ENCODE measurements around the gene EFCAB6. TPM values are rescaled to one million over a fixed set of nuclear protein-coding genes. Genes with fewer than 3 reads are reported as not detected.
A peak's percentile ranks its signal among the peaks of the same experiment; 100 is the strongest.

Gene EFCAB6
- total and polyA plus RNA-seq, 12 donors: 1.6 to 4.8 (median 2.9) TPM

GRCh38 chr22:43859621-43860020, 47.5 kb upstream of the EFCAB6 start:
- DNase-seq: peak in 1 of 7 donors; percentile 3
- TF ChIP-seq CTCF (IDR thresholded peaks at IDR 0.05): no peak
- TF ChIP-seq POLR2A (IDR thresholded peaks at IDR 0.05): no peak
- Histone ChIP-seq H3K27ac (no peak overlapping the region), H3K27me3 (peaks cover 13% of the 10 kb centered on the region), H3K4me1 (replicated peaks in 1 of 2) (no peaks in the 10 kb centered on the region), H3K9me3 (replicated peaks in 1 of 3) (no peaks in the 10 kb centered on the region), H3K4me3 (no peak overlapping the region), H3K36me3 (replicated peaks in 1 of 2) (no peaks in the 10 kb centered on the region)
- 76 to 84% (median 80%) methylated on average over 14 of the region's 14 CpGs for WGBS, 4 donors
- intact Hi-C loops (cut with DNase I): no loop called here

- no peak for TF ChIP-seq POLR2A (IDR thresholded peaks at IDR 0.05)
- H3K9me3 ChIP-seq (replicated peaks in 1 of 3): no peaks in the 10 kb centered on the region
- H3K36me3 ChIP-seq (replicated peaks in 1 of 2): no peaks in the 10 kb centered on the region
- H3K4me3 ChIP-seq: no peak overlapping the region
- no peak overlapping the region for H3K27ac ChIP-seq
- intact Hi-C loops (cut with DNase I): no loop called here
- peaks cover 13% of the 10 kb centered on the region for H3K27me3 ChIP-seq
- WGBS, 4 donors: 75 to 83% (median 80%) methylated on average over 7 of the region's 7 CpGs
- H3K4me1 ChIP-seq (replicated peaks in 1 of 2): no peaks in the 10 kb centered on the region
- peak in 1 of 7 donors; percentile 0 for DNase-seq
Observed at GRCh38 chr22:43859176-43859575, 47.1 kb upstream of the EFCAB6 start.

- peaks cover 8% of the 10 kb centered on the region for H3K27me3 ChIP-seq
- H3K4me1 ChIP-seq (replicated peaks in 1 of 2): no peaks in the 10 kb centered on the region
- no peaks in the 10 kb centered on the region for H3K36me3 ChIP-seq (replicated peaks in 1 of 2)
- no peaks in the 10 kb centered on the region for H3K9me3 ChIP-seq (replicated peaks in 1 of 3)
- intact Hi-C loops (cut with DNase I): no loop called here
- H3K4me3 ChIP-seq: no peak overlapping the region
- DNase-seq: no peak
- TF ChIP-seq CTCF (IDR thresholded peaks at IDR 0.05) (no peak), POLR2A (IDR thresholded peaks at IDR 0.05) (no peak)
- 63 to 74% (median 67%) methylated on average over 10 to 11 of the region's 11 CpGs for whole genome bisulfite sequencing, 4 donors
- H3K27ac ChIP-seq: no peak overlapping the region
Observed at GRCh38 chr22:43858156-43858895, 46.2 kb upstream of the EFCAB6 start.

GRCh38 chr22:43857367-43857766, 45.3 kb upstream of the EFCAB6 start:
- no peak for TF ChIP-seq POLR2A (IDR thresholded peaks at IDR 0.05)
- TF ChIP-seq CTCF (IDR thresholded peaks at IDR 0.05): no peak
- Histone ChIP-seq H3K36me3 (replicated peaks in 1 of 2) (no peaks in the 10 kb centered on the region), H3K4me3 (no peak overlapping the region), H3K27me3 (peaks cover 8% of the 10 kb centered on the region), H3K9me3 (replicated peaks in 1 of 3) (no peaks in the 10 kb centered on the region), H3K27ac (no peak overlapping the region), H3K4me1 (replicated peaks in 1 of 2) (no peaks in the 10 kb centered on the region)
- intact Hi-C loops (cut with DNase I): no loop called here
- no peak for DNase-seq

- H3K36me3 ChIP-seq (replicated peaks in 1 of 2): no peaks in the 10 kb centered on the region
- DNase-seq: peak in 1 of 7 donors; percentile 1
- no peaks in the 10 kb centered on the region for H3K4me1 ChIP-seq (replicated peaks in 1 of 2)
- H3K27ac ChIP-seq: no peak overlapping the region
- WGBS, 4 donors: 81 to 100% (median 92%) methylated on average over 4 of the region's 4 CpGs
- no peak for TF ChIP-seq POLR2A (IDR thresholded peaks at IDR 0.05)
- TF ChIP-seq CTCF (IDR thresholded peaks at IDR 0.05): no peak
- no peaks in the 10 kb centered on the region for H3K9me3 ChIP-seq (replicated peaks in 1 of 3)
- H3K27me3 ChIP-seq: no peaks in the 10 kb centered on the region
- no peak overlapping the region for H3K4me3 ChIP-seq
- intact Hi-C loops (cut with DNase I): no loop called here
Observed at GRCh38 chr22:43855431-43855830, 43.3 kb upstream of the EFCAB6 start.

Measured in adrenal gland (tissue), 12 donors.